22Rv1 (cell line): ENCODE data around the gene SIRT2.

ENCODE experiments used
- ZFX ChIP-seq: fragments of 450-650 bp; IDR thresholded peaks from 2 replicates; pipeline ENCODE4 v1.6.1; 2017; ENCODE audit warnings: antibody characterized with exemption, borderline replicate concordance
- TF ChIP-seq, protein P1 (sequence below): fragments of 450-650 bp; IDR thresholded peaks from 2 replicates; pipeline ENCODE4 v1.5.1; 2017; ENCODE audit warnings: mild to moderate bottlenecking

DNA sequence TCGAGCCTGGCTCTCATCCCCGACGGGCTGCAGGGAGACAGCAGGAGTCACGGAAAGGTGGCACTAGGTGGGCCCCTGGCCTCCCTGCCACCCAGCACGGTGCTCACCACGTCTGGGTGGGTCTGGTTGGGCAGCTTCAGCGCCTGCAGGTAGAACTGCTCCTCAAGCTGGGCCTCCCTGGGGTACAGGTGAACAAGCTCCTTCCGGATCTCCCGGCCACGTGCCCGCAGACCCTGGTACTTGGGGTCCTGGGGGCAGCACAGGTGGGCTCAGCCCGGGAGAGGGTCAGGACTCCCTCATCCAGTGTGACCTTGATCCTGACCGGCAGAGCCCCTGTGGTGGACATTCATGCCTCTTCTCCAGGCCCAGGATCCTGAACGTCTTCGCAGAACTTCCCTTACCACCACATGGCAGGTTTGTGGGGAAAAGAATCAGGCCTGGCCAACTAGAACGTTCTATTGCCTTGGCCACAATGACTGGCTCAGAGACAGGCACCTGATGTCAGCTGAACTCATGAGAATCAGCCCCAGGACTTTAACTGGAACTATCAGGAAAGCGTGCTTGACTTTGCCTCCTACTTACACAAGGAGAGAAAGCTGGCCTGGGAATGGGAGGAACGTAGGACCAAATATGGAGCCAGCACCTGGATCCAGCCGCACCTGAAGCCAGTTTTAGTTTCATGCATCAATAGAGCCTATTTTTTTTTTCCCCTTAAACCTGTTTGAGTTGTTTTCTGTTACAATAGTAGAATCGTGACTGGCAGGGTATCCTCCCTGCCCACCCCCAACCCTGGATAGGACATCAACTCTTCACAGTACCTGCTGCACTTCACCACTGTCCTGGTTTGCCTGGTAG lies 22.2 kb upstream of the SIRT2 start:
- TF ChIP-seq, protein P1, sequence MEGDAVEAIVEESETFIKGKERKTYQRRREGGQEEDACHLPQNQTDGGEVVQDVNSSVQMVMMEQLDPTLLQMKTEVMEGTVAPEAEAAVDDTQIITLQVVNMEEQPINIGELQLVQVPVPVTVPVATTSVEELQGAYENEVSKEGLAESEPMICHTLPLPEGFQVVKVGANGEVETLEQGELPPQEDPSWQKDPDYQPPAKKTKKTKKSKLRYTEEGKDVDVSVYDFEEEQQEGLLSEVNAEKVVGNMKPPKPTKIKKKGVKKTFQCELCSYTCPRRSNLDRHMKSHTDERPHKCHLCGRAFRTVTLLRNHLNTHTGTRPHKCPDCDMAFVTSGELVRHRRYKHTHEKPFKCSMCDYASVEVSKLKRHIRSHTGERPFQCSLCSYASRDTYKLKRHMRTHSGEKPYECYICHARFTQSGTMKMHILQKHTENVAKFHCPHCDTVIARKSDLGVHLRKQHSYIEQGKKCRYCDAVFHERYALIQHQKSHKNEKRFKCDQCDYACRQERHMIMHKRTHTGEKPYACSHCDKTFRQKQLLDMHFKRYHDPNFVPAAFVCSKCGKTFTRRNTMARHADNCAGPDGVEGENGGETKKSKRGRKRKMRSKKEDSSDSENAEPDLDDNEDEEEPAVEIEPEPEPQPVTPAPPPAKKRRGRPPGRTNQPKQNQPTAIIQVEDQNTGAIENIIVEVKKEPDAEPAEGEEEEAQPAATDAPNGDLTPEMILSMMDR, result no peak
- TF ChIP-seq ZFX, result no peak
